RWPE1 (cell line): ENCODE measurements around the gene RFTN1.

Experiments used
- CTCF ChIA-PET: fragments of 350-600 bp; sonication (Branson Sonifier 250); formaldehyde crosslinking; extraction: SDS; loops from one replicate; lab custom pipeline; 2021; lab: Yijun Ruan, JAX
- POLR2A ChIA-PET: fragments of 400-600 bp; formaldehyde crosslinking; extraction: SDS; loops from one replicate; lab custom pipeline; 2020; ENCODE audit warnings: antibody characterized with exemption; ENCODE audit not compliant: low non-redundant PET; lab: Yijun Ruan, JAX
- DNase-seq: peaks from one replicate; pipeline ENCODE4 v3.0.0; 2012; ENCODE audit warnings: low spot score
- H3K27ac ChIP-seq: fragments of 450-650 bp; 2 replicates; pipeline ENCODE4 v1.5.1; 2017
- CTCF ChIP-seq: fragments of 450-650 bp; conservative IDR thresholded peaks from 2 replicates; pipeline ENCODE4 v1.5.1; 2017; ENCODE audit warnings: low read depth, mild to moderate bottlenecking

The RFTN1 gene

GRCh38 chr3:16474920-16475319 is 38.6 kb downstream of the RFTN1 start:
- CTCF ChIA-PET, result interaction anchor here (0.6 kb wide), 1 partner anchor 501 kb away, joined by 3 read pairs; no protein-coding TSS in a partner anchor
- no peak overlapping the region for H3K27ac ChIP-seq

GRCh38 chr3:16474216-16474615 is 39.3 kb downstream of the RFTN1 start:
- TF ChIP-seq CTCF, result no peak
- ChIA-PET CTCF (no interaction called here), POLR2A (no interaction called here)
- no peak for DNase-seq
- no peak overlapping the region for H3K27ac ChIP-seq

More at GRCh38 chr3:16474920-16475319, 38.6 kb downstream of the RFTN1 start:
- DNase-seq, result no peak
- POLR2A ChIA-PET, result no interaction called here
- TF ChIP-seq CTCF, result no peak

GRCh38 chr3:16472593-16472992 is 40.9 kb downstream of the RFTN1 start:
- H3K27ac ChIP-seq, result no peak overlapping the region
- TF ChIP-seq CTCF, result no peak
- no peak for DNase-seq
- ChIA-PET POLR2A (no interaction called here), CTCF (interaction anchor here (0.7 kb wide), 1 partner anchor 43 kb away, joined by 3 read pairs; no protein-coding TSS in a partner anchor)

- TF ChIP-seq CTCF, result no peak
- H3K27ac ChIP-seq, result no peak overlapping the region
- DNase-seq, result no peak
- CTCF ChIA-PET, result interaction anchor here (0.7 kb wide), 2 partner anchors 44 to 53 kb away, joined by 3 read pairs; no protein-coding TSS in a partner anchor
- POLR2A ChIA-PET, result no interaction called here
These were observed 41.6 kb downstream of the RFTN1 start for GRCh38 chr3:16471897-16472296.

- POLR2A ChIA-PET, result no interaction called here
- H3K27ac ChIP-seq, result no peak overlapping the region
- no peak for DNase-seq
- CTCF ChIA-PET, result no interaction called here
- no peak for TF ChIP-seq CTCF
These were observed 42.9 kb downstream of the RFTN1 start for GRCh38 chr3:16470590-16470989.

GRCh38 chr3:16468336-16469098 is 45.0 kb downstream of the RFTN1 start:
- no peak for DNase-seq
- CTCF ChIA-PET, result no interaction called here
- POLR2A ChIA-PET, result no interaction called here
- TF ChIP-seq CTCF, result no peak
- no peak overlapping the region for H3K27ac ChIP-seq
